GM19023 (cell line): ENCODE measurements around the gene TERB1.

Experiments used
- ATAC-seq: cut with Tn5 transposase; IDR thresholded peaks from one replicate; pipeline ENCODE4 v1.9.1; 2021; ENCODE audit warnings: mild to moderate bottlenecking, moderate library complexity; ENCODE audit not compliant: unreplicated experiment

The TERB1 gene

DNA sequence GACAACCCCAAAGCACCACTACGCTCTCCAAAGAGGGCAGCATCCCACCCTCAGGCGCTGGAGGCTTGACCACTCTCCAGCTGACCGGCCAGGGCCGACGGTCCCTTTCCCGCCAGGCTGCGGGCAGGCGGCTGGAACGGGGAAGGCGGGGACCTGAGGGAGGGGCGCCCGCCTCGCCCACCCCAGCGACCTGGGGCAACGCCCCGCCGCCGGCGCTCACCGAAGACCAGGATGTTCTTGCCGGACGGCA is 50.4 kb downstream of the TERB1 start:
- ATAC-seq: no peak

DNA sequence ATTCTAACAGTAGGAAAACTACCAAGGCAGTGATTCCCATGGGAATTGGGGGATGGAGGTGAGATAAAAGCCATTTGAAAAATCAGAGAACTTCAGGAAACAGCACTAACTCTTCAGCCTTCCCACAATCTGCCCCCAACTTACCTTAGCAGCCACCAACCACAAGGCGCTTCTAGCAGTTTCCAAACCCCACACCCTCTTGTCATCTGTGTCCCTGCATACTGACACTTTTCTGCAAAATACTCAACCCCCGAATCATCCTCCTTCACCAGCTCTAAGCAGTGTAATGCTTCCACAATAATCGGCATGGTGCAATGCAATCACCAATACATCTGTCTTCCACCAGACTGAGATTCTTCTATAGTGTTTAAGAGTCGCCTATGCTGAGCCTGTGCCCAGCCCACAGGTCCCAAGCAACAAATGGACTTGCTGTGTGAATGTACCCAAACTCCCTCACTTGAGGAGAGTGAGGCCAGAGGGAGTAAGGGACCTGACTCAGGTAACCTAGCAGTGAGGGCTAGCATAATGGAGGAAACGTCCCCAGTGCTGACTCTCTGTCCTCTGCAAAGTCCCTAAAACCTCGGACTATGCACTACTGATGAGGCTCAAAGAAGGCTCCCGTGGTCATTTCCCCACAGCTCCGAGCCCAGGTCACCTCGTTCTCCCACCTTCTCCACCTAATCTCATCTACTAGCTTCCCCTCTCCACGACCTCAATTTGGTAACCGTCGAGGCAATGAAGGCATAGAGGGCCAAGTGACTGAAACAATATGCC is 50.9 kb downstream of the TERB1 start:
- ATAC-seq: no peak

DNA sequence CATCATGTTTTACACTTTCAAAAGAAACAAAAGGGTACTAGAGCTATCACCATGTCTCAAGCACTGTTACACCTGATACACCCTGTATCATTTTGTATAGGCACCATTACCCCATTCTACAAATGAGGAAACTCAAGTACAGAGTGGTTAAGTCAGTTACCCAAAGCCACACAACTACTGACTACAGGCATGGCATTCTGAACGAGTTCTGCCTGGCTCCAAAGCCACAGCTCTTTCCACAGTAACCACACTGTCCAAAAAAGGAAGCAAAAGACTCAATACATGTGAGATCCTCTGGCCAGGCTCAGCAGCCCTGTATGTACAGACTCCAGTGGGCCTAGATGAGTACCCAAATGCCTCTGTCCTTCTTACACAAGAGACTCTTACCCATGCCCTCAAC is 54.7 kb downstream of the TERB1 start:
- ATAC-seq: no peak

DNA sequence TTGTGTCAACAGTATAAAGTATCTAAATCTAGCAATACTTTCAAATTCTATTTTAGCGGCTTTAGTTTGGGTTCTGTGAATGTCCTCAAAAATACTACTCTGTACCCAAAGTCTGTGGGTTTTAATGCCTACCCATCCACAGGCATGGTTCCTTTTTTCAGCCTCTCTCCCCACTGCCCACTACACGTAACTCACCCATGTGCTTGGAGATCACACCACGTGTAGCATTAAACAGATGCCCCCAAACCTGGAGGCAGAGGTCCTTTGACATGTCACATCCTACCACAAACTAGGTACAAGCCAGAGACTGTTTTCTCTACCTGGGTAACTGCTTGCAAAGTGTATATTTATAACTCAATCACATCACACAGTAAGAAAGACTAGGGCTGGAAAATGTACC is 55.3 kb downstream of the TERB1 start:
- no peak for ATAC-seq

DNA sequence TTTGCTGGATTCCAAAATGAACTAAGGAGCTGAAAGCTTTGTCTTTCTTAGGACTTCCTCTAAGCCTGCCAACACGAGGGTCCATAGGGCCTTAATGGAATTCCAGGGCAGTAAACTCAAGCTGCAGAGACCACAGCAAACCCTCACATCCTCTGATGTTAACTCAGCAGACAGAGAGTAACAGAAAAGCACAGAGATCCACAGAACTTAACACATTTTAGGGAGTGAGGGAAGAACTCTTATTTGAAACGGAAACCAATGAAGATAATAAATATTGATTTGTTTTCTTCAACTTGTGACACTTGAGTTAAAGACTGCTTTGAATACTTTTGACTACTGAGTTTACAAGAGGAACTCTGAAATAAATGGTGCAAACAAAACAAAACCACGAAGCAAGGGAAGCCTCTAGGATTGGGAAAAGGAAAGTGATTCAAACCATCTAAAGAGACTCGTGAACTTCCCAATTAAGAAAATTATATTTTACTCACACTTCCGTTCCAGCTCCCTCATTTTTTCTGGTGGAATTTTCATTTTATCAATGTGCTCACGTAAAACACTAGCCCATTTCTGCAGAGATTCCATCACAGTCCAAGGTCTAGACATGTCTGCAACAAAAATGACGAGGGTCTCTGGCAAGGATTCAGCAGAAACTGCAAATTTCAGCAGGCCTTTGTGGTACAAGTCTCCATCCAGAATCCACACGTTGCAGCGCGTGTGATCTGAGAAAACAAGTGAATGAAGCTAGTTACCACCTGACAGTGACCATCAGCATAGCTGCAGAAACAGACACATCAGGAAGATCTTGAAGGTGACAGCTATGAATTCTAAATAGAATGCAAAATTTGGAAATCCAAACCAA is 59.2 kb downstream of the TERB1 start:
- ATAC-seq: no peak

DNA sequence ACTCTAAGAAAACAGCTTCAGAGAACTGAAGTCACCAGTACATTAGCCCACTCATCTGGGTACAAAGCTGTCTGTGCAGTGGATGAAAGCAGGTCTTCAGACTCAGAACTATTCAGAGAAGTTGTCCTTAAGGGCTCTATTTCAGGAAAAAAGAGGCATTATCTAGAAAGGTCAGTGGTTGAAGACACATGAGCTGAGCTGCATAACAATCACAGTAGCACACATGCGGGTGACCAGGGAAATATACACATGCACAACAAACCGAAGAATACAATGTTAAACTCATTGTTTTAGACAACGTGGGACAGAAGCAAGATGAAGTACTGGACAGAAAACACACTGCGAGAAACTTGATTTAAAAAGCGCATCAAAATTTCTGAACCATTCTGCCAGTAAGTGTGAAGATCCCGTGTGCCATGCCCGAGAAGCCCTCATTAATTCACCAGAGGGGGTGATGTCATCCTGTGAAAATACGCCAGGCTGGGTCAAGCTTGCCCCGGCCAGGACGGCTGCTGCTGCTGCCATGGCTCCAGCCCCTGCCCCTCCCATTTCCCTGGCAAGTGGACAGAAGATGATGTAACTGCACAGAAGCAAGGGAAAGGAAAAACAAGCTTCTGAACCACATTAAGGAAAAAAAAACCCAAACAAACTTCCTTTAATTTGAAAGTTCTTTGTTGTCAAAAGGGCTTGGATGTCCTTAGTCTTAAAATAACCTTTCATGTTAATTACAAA is 60.0 kb downstream of the TERB1 start:
- ATAC-seq: no peak

DNA sequence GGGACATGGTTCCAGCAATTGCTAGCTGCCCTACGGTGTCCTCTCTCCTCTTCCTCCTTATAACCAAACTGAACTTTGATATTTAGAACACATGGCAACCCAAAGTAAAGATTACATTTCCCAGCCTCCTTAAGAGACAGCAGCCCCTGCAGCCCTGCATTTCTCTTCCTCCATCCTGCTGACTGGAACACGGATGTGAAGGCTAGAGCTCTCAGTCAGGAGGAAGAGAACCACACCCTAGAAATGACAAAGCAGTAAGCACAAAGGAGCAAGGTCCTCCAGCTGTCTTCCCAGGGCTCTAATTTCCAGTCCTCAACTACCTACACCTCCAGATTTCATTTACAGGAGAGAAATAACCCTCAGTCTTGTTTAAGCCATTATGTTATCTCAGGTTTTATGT is 60.9 kb downstream of the TERB1 start:
- ATAC-seq: no peak

DNA sequence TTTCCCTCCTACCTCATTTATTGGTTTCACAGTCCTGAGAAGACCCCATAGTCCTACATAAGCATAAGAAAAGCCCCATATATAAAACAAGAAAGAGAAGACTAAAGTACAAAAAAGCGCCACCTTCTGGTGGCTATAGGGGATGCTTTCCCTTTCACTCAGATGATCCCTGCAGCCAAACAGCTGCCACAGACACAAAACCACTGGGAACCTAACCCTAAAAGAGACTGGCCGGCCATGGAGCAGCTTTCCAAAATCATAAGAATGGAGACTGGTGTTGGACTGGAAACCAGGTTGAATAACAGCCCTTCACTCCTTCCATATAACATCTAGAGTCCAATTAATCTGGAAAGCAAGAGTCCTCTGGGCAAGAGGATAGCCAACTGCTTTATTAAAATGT is 61.4 kb downstream of the TERB1 start:
- ATAC-seq: no peak

DNA sequence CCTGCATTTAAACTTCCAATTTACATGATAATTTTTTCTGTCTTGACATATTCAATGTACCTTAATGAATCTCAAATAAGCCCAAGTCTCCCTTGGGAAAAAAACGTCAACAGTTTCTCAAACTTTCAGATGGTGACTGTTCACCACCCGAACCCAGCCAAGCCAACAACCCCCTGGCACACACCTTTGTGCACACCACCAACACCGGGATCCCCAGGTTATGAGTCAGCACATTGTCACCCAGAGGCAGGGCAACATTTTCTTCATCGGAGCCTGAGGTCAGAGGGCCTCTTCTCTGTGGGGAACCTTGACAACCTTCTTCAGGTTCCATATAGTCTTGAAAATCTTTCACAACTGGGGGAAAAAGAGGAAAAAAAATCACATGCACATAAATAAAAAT is 65.5 kb downstream of the TERB1 start:
- no peak for ATAC-seq

DNA sequence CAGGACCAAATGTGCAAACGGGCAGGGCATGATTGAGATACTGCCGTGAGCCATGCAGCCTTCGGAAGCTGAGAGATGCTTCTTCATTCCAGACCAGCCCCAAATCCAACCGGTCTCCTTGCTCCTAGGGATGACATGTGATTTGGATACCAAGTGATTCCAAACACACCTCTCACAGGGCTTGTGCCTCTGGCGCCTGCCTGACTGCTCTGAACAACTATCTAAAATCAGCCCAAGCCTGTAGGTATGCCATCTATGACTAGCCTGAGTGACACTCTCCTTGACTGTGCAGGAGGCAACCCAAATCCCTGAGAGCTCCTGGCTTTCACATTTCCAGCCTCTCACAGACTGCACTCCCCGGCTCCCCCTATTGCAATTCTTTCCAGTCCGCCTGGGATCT is 70.3 kb downstream of the TERB1 start:
- no peak for ATAC-seq

DNA sequence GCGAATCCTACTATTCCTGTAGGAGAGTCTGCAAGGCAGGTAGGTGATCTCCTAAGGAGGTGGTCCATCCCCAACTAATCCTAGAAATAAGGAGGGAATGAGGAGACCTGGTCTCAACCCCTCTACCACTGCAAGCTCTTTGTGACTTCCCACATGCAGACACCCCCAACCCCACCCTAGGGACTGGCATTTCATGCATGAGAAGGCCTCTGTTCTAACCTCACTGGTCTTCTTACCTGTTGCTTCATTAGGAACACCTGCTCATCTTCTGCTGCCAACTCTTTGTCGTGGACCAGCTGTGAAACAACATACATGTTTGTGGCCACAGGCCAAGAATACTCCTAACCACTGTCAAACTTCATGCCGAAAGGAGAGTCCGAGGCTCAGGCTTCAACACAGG is 72.6 kb downstream of the TERB1 start:
- ATAC-seq: no peak

DNA sequence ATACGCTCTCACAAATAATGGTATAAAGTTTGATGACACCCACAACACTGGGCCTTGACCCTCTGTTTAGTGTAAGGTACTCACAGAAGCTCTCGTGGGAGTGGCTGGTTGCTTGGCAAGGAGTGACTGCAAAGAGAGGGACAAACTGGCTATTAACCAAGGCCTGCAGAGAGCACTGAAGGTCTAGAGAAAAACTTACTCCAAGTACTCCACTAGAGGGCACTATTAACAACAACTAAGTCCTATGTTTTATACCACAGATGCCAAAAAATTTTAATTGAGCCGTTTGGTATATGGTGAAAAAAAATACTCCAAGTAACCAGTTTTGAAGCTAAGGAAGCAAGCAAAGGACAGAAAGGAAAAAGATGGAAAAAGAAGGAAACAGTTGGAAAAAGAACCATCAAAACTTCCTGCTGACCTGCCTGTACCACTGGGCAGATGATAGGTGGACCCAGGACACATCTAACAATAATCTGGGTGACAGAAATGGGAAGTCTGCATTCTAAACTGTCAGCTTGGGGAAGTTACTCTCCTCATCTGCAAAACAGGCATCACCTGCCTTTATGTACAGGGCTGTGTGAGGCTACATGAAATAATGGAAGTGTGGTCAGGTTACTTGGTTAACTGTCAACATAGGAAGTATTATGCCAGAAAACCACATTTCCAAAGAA is 73.1 kb downstream of the TERB1 start:
- ATAC-seq: no peak

DNA sequence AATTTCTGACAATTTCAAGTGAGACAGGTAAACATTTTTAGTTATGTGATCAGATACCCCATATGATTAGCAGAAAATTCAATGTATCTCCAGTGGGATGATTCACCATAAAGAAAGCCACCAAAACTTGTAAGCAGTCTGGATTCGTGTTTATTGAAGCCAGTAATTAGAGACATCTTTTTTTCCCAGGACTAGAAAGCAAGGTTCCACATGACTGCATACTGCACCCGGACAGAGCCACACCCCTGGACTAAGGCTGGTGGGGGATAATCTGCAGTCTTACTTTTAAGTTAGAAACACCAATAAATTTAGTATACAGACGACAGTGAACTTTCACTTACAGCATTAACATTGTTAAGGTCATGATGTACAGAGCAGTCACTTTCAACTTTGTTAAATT is 80.6 kb downstream of the TERB1 start:
- no peak for ATAC-seq

DNA sequence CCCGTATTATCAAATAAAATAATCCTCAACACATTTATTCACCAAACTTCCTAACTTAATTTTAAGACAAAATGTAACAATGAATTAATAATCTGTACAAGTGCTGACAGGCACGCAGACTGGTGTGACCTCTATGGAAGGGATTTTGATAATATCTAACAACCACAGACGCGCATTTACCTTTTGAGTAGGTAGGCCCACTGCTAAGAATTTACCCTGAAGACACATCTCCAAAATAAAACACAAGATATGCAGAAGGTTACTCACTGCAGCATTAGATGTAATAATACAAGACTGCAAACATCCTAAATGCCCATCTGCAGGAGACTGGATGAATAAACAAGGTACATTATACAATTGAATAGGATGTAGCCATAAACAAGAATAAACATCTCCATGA is 82.1 kb downstream of the TERB1 start:
- no peak for ATAC-seq

DNA sequence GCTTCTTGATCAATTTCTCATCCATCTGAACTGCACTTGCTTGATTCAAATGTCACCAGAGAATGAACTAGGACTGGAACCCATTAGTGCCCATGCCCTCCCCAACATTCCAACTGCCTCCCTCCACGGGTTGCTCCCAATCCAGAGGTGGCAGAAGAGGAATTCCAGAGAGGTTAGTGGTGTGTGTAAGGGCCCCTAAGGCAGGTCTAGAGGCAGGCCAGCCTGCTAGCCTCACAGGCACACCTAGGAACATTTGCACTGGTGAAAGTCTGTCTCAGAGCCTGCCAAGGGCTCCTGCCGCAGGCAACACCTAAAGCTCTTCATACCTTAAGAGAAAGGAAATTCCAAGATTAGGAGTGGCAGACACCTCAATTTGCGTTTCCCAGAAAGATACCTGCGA is 83.6 kb downstream of the TERB1 start:
- no peak for ATAC-seq

DNA sequence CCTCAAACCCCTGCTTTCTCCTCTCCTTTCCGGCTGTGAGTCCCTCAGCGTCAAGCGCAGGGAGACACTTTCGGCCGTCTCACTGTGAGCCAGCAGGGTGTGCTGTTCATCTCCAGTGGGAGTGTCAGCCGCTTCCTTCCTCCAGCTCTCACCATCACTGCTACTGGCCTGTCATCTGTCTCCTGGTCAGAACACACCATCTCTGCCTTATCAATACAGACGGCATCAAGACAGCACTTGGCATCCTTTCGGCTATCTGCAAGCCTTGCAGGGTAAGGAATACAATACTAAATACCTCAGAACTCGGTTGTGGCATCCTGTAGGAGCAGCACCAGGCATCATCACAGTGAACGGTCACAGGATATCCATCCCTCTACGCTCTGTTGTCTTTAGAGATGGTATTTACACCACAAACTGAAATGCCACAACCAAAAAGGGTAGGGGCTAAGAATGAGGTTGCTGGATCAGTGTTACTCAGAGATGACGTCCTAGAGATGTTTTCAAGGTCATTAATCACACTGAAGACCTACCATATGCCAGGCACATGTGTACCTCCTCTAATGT is 84.2 kb downstream of the TERB1 start:
- no peak for ATAC-seq

DNA sequence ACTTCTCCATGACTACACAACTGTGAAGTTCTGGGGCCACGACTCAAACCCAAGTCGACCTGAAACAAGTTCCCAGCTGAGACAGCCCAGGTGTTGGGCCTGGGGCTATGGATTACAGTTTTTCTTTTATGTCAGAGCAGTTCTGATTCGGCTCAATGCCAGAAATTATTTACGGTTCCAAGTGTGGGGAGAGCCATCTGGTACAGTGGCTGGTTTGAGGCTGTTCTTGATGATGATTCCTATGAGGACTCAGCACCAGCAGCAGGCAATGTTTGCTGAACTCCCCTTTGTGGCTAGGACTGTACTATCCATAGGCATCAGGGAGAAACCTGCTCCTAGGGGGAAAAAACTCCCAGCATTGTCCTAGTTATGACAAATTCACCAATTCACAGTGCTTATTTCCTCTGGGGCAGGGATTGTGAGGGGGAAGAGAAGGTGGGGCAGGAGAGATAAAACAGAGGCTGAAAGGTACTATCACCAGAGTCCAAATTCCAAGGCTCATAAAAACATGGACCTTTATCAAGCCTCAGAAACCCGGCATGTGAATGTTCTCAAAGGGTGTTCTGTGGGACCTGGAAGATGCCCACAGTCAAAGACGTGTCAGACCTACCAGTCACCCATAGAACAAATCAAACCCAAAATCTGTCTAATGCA is 86.6 kb downstream of the TERB1 start:
- ATAC-seq: no peak

DNA sequence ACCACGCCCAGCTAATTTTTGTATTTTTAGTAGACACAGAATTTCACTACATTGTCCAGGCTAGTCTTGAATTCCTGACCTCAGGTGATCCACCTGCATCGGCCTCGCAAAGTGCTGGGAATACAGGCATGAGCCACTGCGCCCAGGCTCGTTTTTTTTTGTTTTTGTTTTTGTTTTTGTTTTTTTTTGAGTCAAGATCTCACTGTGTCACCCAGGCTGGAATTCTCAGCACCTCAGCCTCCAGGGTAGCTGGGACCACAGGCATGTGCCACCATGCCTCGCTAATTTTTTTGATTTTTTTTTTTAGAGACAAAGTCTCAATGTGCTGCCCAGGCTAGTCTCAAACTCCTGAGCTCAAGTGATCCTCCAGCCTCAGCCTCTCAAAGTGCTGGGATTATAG is 87.3 kb downstream of the TERB1 start:
- ATAC-seq: no peak

DNA sequence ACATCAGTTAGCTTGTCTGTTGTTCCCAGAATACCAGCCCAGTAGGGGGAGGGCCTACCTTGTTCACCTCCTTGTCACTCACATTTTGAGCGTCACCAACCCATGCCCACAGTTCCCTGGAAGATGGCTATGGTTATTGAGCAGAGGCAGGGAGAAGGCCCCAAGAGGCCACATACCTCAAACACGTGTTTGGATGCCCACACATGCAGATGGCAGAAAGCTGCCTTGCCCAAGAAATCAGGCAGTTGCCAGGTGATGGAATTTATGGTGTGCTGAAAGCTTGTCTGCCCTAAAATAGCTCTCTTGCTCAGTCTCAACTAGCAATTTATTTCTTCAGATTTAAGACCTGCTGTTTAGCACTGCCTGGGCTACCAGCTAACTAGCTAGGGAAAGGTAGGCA is 88.3 kb downstream of the TERB1 start:
- ATAC-seq: no peak

DNA sequence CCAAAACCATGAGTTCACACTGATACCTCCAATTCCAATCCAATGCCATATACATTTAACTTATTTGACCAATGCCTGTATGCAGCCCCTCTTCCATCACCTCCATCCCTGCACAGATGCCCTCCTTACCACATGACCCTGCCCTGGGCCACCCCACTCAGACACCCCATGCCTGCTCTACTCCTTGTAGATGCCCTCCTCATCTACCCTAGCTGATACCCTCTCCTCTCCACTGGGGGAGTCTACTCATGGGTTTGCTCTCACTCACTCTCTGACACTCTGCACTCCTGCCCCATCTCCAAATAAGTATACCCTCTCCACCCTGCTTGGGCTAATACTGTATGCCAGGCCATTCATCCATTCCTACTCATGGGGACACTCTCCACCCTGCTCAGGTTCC is 88.9 kb downstream of the TERB1 start:
- ATAC-seq: no peak

DNA sequence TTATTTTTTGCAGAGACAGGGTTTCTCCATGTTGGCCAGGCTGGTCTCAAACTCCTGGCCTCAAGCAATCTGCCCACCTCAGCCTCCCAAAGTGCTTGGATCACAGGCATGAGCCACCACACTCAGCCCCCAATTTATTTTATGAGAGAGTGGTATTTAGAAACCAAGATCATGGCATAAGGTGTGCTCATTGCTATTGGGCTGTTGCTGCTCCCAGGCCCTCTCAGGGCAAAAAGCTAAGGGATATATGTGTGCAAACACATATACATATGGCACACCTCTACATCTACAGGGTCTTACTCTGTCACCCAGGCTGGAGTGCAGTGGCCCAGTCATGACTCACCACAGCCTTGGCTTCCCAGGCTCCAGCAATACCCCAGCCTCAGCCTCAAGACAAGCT is 89.8 kb downstream of the TERB1 start:
- ATAC-seq: no peak
